Fibroblast of gingiva (primary cell): Measurements from ENCODE around the gene INTU.

Experiments
- DNase-seq: peaks from one replicate; pipeline ENCODE4 v3.0.0-alpha.2; 2011; ENCODE audit warnings: low read depth

Gene INTU

GRCh38 chr4:127748957-127749356 lies 116.2 kb downstream of the INTU start:
- no peak for DNase-seq

GRCh38 chr4:127756906-127757305 lies 124.1 kb downstream of the INTU start:
- DNase-seq: no peak

- no peak for DNase-seq
Observed at GRCh38 chr4:127759228-127759820, 126.6 kb downstream of the INTU start.

- DNase-seq: no peak
Observed at GRCh38 chr4:127759893-127760292, 127.1 kb downstream of the INTU start.

GRCh38 chr4:127771535-127772275 lies 138.9 kb downstream of the INTU start:
- DNase-seq: no peak

- no peak for DNase-seq
Observed at GRCh38 chr4:127772769-127773671, 140.3 kb downstream of the INTU start.

- DNase-seq: no peak
Observed at GRCh38 chr4:127775843-127776242, 143.1 kb downstream of the INTU start.
